22Rv1 (cell line): ENCODE data around the gene PEX10.

Experiments
- H3K27ac ChIP-seq: fragments of 450-650 bp; 2 replicates; pipeline ENCODE4 v1.5.1; 2017
- CTCF ChIP-seq: fragments of 450-650 bp; IDR thresholded peaks from 2 replicates; pipeline ENCODE4 v1.5.1; 2017; ENCODE audit warnings: mild to moderate bottlenecking
- ZFX ChIP-seq: fragments of 450-650 bp; IDR thresholded peaks from 2 replicates; pipeline ENCODE4 v1.6.1; 2017; ENCODE audit warnings: antibody characterized with exemption, borderline replicate concordance

PEX10 gene

GRCh38 chr1:2409745-2410144, 2.6 kb downstream of the PEX10 start:
- H3K27ac ChIP-seq, result no peak overlapping the region
- TF ChIP-seq ZFX (no peak), CTCF (no peak)

DNA sequence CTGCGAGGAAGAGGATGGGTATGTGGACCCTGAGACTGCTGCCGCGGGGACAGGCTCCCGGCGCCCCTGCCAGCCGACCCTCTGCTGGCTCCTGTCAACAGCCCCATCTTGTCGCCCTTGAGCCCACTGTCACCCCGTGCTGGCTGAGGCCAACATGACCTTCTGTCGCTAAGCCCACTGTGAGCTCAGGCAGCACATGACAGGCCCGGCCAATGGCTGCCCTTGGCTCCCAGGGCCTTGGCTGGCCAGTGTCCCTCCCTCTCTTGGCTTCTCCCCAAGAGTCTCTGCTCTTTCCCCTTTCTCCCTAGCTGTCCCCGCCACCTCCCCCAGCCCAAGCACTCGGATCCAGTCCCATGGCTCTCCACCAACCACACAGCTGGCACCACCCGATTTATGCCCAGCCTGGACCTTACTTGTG, 3.5 kb downstream of the PEX10 start:
- no peak for TF ChIP-seq CTCF
- no peak for TF ChIP-seq ZFX
- H3K27ac ChIP-seq, result no peak overlapping the region

DNA sequence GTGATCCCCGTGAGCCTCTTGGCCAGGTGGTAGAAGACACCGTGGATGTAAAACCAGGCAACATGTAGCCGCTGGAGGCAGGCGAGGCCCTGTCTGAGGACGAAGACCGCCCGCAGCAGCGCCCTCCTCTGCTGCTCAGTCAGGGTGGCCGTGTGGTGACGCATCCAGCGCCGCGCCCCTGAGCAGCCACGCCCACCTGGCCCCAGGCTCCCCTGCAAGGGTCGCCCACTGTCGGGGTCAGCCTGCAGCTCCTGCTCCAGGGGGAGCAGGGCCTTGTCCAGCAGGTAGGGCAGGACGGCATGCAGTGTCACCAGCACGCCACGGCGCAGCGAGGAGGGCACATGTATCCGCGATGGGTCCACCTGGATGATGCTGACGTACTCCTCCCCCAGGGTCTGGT, 3.9 kb downstream of the PEX10 start:
- TF ChIP-seq CTCF (no peak), ZFX (no peak)

GRCh38 chr1:2407991-2408275, 4.4 kb downstream of the PEX10 start:
- H3K27ac ChIP-seq, result no peak overlapping the region

More for the DNA sequence above, 3.9 kb downstream of the PEX10 start:
- H3K27ac ChIP-seq, result no peak overlapping the region

GRCh38 chr1:2407166-2407990, 5.0 kb downstream of the PEX10 start:
- H3K27ac ChIP-seq, result no peak overlapping the region
- TF ChIP-seq CTCF, result no peak
- TF ChIP-seq ZFX, result no peak

More at GRCh38 chr1:2407991-2408275, 4.4 kb downstream of the PEX10 start:
- TF ChIP-seq CTCF (no peak), ZFX (no peak)

DNA sequence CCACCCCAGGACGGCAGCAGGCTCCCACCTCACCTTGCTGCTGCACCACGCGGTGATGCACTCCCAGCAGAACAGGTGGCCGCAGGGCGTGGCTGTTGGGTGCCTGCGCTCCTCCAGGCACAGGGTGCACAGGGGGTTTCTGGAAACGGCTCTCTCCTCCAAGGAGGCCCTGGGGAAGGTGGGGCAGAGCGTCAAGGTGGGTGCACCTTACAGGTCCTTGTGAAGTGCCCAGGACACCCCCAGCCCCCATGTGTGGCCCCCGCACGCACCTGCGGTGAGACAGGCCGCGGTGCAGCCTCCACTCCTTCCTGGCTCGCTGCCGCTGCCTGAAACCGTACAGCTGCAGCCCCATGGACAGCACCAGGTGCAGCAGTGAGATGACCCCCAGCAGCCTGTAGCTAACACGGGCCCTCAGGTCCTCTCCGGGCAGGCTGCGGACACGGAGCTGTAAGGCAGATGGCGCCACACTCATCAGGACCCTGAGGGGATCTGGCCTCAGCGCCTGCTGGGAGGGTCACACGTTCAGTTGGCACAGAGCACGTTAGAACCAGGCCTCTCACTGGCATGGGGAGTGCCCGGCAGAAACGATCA, 5.8 kb downstream of the PEX10 start:
- no peak overlapping the region for H3K27ac ChIP-seq
- TF ChIP-seq ZFX, result no peak
- TF ChIP-seq CTCF, result peak; percentile 20; the same call in 1 of the 2 replicates
